LNCAP (cell line): Measurements from ENCODE around the gene DLGAP1.

Experiments
- CTCF ChIP-seq: fragments of 450-650 bp; IDR thresholded peaks from 2 replicates; pipeline ENCODE4 v1.5.1; 2017; ENCODE audit warnings: mild to moderate bottlenecking

The DLGAP1 gene

GRCh38 chr18:3540805-3541548 is 914.1 kb downstream of the DLGAP1 start:
- no peak for TF ChIP-seq CTCF

GRCh38 chr18:3538954-3539617 is 916.0 kb downstream of the DLGAP1 start:
- no peak for TF ChIP-seq CTCF

GRCh38 chr18:3538456-3538855 is 916.7 kb downstream of the DLGAP1 start:
- TF ChIP-seq CTCF, result no peak

GRCh38 chr18:3530807-3531206 is 924.3 kb downstream of the DLGAP1 start:
- no peak for TF ChIP-seq CTCF

GRCh38 chr18:3529601-3530000 is 925.5 kb downstream of the DLGAP1 start:
- no peak for TF ChIP-seq CTCF

GRCh38 chr18:3529077-3529476 is 926.0 kb downstream of the DLGAP1 start:
- no peak for TF ChIP-seq CTCF

GRCh38 chr18:3528231-3528630 is 926.9 kb downstream of the DLGAP1 start:
- no peak for TF ChIP-seq CTCF
